Neutrophil (primary cell): Measurements from ENCODE around the gene HPCAL1.

ENCODE experiments used
- H3K27ac ChIP-seq: fragments of 200-600 bp; sonication (generic); 2 replicates; pipeline ENCODE4 v1.5.1; 2016; ENCODE audit warnings: mild to moderate bottlenecking, moderate library complexity
- H3K27me3 ChIP-seq: fragments of 200-600 bp; sonication (generic); 2 replicates; pipeline ENCODE4 v1.6.0; 2016; ENCODE audit warnings: mild to moderate bottlenecking
- H3K36me3 ChIP-seq: fragments of 200-600 bp; sonication (generic); 2 replicates; pipeline ENCODE4 v1.5.1; 2017
- H3K4me1 ChIP-seq, 2 experiments: fragments of 200-600 bp in 1 of 2; sonication (generic) in 1 of 2; 1 replicate in 1 of 2; 2 replicates in 1 of 2; pipeline versions ENCODE4 v1.5.1 to v1.6.1; 2013 to 2016; ENCODE audit warnings: low read depth in 1 of 2, low read length in 1 of 2, mild to moderate bottlenecking in 1 of 2, moderate library complexity in 1 of 2; ENCODE audit not compliant: control insufficient read depth in 1 of 2, insufficient read depth in 1 of 2
- H3K4me3 ChIP-seq, 2 experiments: fragments of 200-600 bp in 1 of 2; sonication (generic) in 1 of 2; 1 replicate in 1 of 2; 2 replicates in 1 of 2; pipeline ENCODE4 v1.5.1; 2013 to 2016; ENCODE audit warnings: low read depth in 1 of 2, low read length in 1 of 2, mild to moderate bottlenecking in 1 of 2, moderate library complexity in 1 of 2
- H3K9me3 ChIP-seq: fragments of 200-600 bp; sonication (generic); 2 replicates; pipeline ENCODE4 v1.5.1; 2016
- CTCF ChIP-seq: fragments of 200-600 bp; sonication (generic); IDR thresholded peaks from 2 replicates; pipeline ENCODE4 v1.5.1; 2016; ENCODE audit warnings: antibody characterized with exemption

The HPCAL1 gene

GRCh38 chr2:10271946-10272345, 30.8 kb upstream of the HPCAL1 start:
- H3K27me3 ChIP-seq = no peaks in the 10 kb centered on the region
- no peak for TF ChIP-seq CTCF
- no peak overlapping the region for H3K4me3 ChIP-seq
- H3K36me3 ChIP-seq = no peaks in the 10 kb centered on the region
- no peak overlapping the region for H3K27ac ChIP-seq
- no peaks in the 10 kb centered on the region for H3K9me3 ChIP-seq
- H3K4me1 ChIP-seq = peaks cover 6 to 7% of the 10 kb centered on the region in 2 experiments

GRCh38 chr2:10272464-10272863, 30.2 kb upstream of the HPCAL1 start:
- Histone ChIP-seq H3K27ac (no peak overlapping the region), H3K27me3 (no peaks in the 10 kb centered on the region), H3K9me3 (no peaks in the 10 kb centered on the region), H3K4me3 (no peak overlapping the region), H3K36me3 (no peaks in the 10 kb centered on the region), H3K4me1 (peaks cover 6 to 7% of the 10 kb centered on the region in 2 experiments)
- no peak for TF ChIP-seq CTCF

GRCh38 chr2:10273215-10274175, 29.2 kb upstream of the HPCAL1 start:
- Histone ChIP-seq H3K4me3 (no peak overlapping the region), H3K27ac (no peak overlapping the region), H3K36me3 (no peaks in the 10 kb centered on the region), H3K9me3 (no peaks in the 10 kb centered on the region), H3K27me3 (no peaks in the 10 kb centered on the region), H3K4me1 (peaks cover 13 to 15% of the 10 kb centered on the region in 2 experiments)
- no peak for TF ChIP-seq CTCF

GRCh38 chr2:10274376-10274775, 28.3 kb upstream of the HPCAL1 start:
- no peak overlapping the region for H3K27ac ChIP-seq
- no peak overlapping the region for H3K4me3 ChIP-seq
- H3K9me3 ChIP-seq = no peaks in the 10 kb centered on the region
- no peaks in the 10 kb centered on the region for H3K27me3 ChIP-seq
- H3K36me3 ChIP-seq = no peaks in the 10 kb centered on the region
- H3K4me1 ChIP-seq = peaks cover 17 to 19% of the 10 kb centered on the region in 2 experiments
- TF ChIP-seq CTCF = no peak

- no peaks in the 10 kb centered on the region for H3K9me3 ChIP-seq
Measured at GRCh38 chr2:10274983-10275802, 27.5 kb upstream of the HPCAL1 start.

More at GRCh38 chr2:10274983-10275802, 27.5 kb upstream of the HPCAL1 start:
- Histone ChIP-seq H3K27ac (no peak overlapping the region), H3K4me3 (no peak overlapping the region), H3K4me1 (peaks cover 17 to 19% of the 10 kb centered on the region in 2 experiments), H3K27me3 (no peaks in the 10 kb centered on the region), H3K36me3 (no peaks in the 10 kb centered on the region)
- TF ChIP-seq CTCF = no peak
